OCI-LY3 (cell line): Measurements from ENCODE around the gene GDF3.
"Not testable (repeated sequence)": the region's sequence is repeated elsewhere in the genome, so short reads cannot be mapped to it uniquely, and the experiment has no call there.

Experiments used
- H2AFZ ChIP-seq: fragments of 200-600, 300-600 bp; shearing (Covaris generic); 2 replicates; pipeline ENCODE4 v1.6.0; 2014; ENCODE audit warnings: antibody characterized with exemption, low read depth, low read length
- H3K27ac ChIP-seq: fragments of 200-600, 300-600 bp; sonication (generic); 2 replicates; pipeline ENCODE4 v1.5.1; 2014; ENCODE audit warnings: mild to moderate bottlenecking, low read length, moderate library complexity, mixed read lengths
- H3K27me3 ChIP-seq: fragments of 200-600, 300-600 bp; sonication (generic); 2 replicates; pipeline ENCODE4 v1.6.1; 2014; ENCODE audit warnings: low read depth, low read length, mixed read lengths
- H3K36me3 ChIP-seq: fragments of 200-600, 300-600 bp; sonication (generic); replicated peaks from 2 replicates; pipeline ENCODE3; 2014; ENCODE audit warnings: low read depth, low read length, mixed read lengths
- H3K4me1 ChIP-seq: fragments of 300-600, 200-600 bp; sonication (generic); 2 replicates; pipeline ENCODE4 v1.6.1; 2014; ENCODE audit warnings: low read length, mixed read lengths
- H3K4me2 ChIP-seq: fragments of 200-600, 300-600 bp; sonication (generic); 2 replicates; pipeline ENCODE4 v1.6.1; 2014; ENCODE audit warnings: low read length, mixed read lengths
- H3K4me3 ChIP-seq: fragments of 300-600, 200-600 bp; sonication (generic); 2 replicates; pipeline ENCODE4 v1.5.1; 2014; ENCODE audit warnings: antibody characterized with exemption, mild to moderate bottlenecking, low read length, moderate library complexity
- H3K79me2 ChIP-seq: fragments of 300-600, 200-600 bp; shearing (Covaris generic); 2 replicates; pipeline ENCODE4 v1.6.1; 2014; ENCODE audit warnings: mild to moderate bottlenecking, low read length, mixed read lengths
- H3K9ac ChIP-seq: fragments of 300-600, 200-600 bp; shearing (Covaris generic); 2 replicates; pipeline ENCODE4 v1.6.0; 2014; ENCODE audit warnings: mild to moderate bottlenecking, low read length, moderate library complexity
- H3K9me3 ChIP-seq: fragments of 200-600, 300-600 bp; shearing (Covaris generic); 2 replicates; pipeline ENCODE4 v1.6.1; 2014; ENCODE audit warnings: low read length, mixed read lengths; ENCODE audit not compliant: insufficient read depth
- H4K20me1 ChIP-seq: fragments of 200-600, 300-600 bp; sonication (generic); 2 replicates; pipeline ENCODE4 v1.6.1; 2016; ENCODE audit warnings: low read length, mixed read lengths; ENCODE audit not compliant: insufficient read depth
- EZH2phosphoT487 ChIP-seq: fragments of 200-600 bp; shearing (Covaris generic); IDR thresholded peaks from 2 replicates; pipeline ENCODE4 v1.6.1; 2018; ENCODE audit warnings: antibody characterized with exemption, mixed run types, low read depth
- TF ChIP-seq, protein P1 (sequence below): fragments of 200-600, 300-600 bp; sonication (generic); IDR thresholded peaks from 2 replicates; pipeline ENCODE4 v1.5.1; 2014; ENCODE audit warnings: antibody characterized with exemption, low read length, low read depth

GDF3 gene

DNA sequence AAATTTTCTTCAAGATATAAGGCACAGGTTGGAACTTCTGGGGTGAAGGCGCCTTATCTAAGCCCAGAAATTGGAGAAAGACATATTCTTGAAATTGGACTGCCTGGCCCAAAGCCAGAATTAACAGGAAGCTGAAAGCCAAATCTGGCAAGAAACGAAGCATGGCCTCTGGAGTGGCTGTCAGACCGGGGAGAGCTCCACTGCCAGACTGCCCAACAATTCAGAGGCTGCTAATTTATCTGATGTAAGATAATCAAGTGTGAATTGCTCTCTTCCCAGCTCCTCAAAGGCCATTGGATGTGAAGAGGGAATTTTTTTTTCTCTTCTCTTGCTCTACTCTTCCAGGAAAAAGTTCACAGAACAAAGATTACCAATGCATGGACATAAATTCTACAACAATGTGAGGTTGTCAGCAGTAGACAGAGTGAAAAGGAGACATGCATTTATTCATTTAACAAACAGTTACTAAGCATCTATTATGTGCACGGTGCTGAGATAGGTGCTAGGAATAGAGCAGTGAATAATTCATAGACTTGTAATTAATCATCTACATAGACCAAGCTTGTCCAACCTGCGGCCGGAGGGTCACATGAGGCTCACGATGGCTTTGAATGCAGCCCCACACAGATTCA, at the start of gene GDF3:
TSS of gene GDF3 (minus strand) at position 210 of the 632 bp plus-strand sequence. CDS start at position 163, 47 bp downstream.
- no peak within 1 kb of the TSS for H3K9ac ChIP-seq
- no peak within 1 kb of the TSS for H3K4me2 ChIP-seq
- peaks cover 5% of the 10 kb centered on the region; the same call in 1 of the 2 replicates for H3K4me1 ChIP-seq
- H3K4me3 ChIP-seq = no peak within 1 kb of the TSS
- no peaks in the 10 kb centered on the region for H3K9me3 ChIP-seq
- no peak within 1 kb of the TSS for H3K27ac ChIP-seq
- TF ChIP-seq EZH2phosphoT487 = no peak
- TF ChIP-seq, protein P1, sequence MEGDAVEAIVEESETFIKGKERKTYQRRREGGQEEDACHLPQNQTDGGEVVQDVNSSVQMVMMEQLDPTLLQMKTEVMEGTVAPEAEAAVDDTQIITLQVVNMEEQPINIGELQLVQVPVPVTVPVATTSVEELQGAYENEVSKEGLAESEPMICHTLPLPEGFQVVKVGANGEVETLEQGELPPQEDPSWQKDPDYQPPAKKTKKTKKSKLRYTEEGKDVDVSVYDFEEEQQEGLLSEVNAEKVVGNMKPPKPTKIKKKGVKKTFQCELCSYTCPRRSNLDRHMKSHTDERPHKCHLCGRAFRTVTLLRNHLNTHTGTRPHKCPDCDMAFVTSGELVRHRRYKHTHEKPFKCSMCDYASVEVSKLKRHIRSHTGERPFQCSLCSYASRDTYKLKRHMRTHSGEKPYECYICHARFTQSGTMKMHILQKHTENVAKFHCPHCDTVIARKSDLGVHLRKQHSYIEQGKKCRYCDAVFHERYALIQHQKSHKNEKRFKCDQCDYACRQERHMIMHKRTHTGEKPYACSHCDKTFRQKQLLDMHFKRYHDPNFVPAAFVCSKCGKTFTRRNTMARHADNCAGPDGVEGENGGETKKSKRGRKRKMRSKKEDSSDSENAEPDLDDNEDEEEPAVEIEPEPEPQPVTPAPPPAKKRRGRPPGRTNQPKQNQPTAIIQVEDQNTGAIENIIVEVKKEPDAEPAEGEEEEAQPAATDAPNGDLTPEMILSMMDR = no peak
- H3K36me3 ChIP-seq = no peaks in the 10 kb centered on the region
- no peaks in the 10 kb centered on the region for H3K27me3 ChIP-seq
- H2AFZ ChIP-seq = no peak within 1 kb of the TSS
- no peaks in the 10 kb centered on the region for H4K20me1 ChIP-seq
- no peaks in the 10 kb centered on the region for H3K79me2 ChIP-seq

DNA sequence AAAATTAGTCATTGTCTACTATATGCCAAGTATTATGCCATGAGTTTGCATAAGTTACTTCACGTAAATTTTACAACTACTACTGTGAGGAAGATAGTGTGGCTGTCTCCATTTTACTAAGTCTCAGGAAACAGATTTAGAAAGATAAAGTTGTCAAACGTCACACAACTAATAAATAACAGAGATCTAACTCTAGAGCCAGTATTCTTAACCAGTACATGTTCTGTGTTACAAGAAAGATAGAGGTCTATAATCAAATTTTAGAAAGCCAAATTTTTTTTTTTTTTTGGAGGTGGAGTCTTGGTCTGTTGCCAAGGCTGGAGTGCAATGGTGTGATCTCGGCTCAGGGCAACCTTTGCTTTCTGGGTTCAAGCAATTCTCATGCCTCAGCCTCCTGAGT, 37.4 kb upstream of the GDF3 start:
- Histone ChIP-seq H3K27me3 (no peaks in the 10 kb centered on the region), H2AFZ (no peak overlapping the region), H3K9me3 (no peaks in the 10 kb centered on the region), H3K4me3 (no peak overlapping the region), H3K4me2 (no peak overlapping the region), H3K27ac (no peak overlapping the region), H4K20me1 (no peaks in the 10 kb centered on the region), H3K79me2 (no peaks in the 10 kb centered on the region), H3K4me1 (peaks cover 7% of the 10 kb centered on the region; the same call in 1 of the 2 replicates), H3K9ac (no peak overlapping the region), H3K36me3 (no peaks in the 10 kb centered on the region)
- TF ChIP-seq, protein P1 = no peak
- no peak for TF ChIP-seq EZH2phosphoT487

DNA sequence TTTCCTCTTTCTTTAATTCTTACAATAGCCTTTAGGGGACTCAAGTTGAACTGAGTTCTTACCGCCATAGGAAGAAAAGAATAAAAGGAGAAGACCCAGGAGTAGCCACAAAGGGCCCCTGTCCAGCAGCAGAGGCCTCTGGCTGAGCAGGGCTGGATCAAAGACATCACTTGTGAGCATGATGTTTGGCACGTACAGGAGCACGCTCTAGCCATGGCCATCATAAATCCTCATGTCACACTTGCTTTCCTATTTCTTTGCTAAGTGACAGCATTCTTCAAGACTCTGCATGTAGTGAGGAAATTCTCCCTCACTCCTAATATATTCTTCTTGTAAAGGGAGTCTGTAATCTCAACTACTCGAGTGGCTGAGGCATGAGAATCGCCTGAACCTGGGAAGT, 35.9 kb upstream of the GDF3 start:
- TF ChIP-seq, protein P1 = no peak
- no peak for TF ChIP-seq EZH2phosphoT487
- no peaks in the 10 kb centered on the region for H3K79me2 ChIP-seq
- no peak overlapping the region for H3K4me2 ChIP-seq
- H3K4me3 ChIP-seq = no peak overlapping the region
- H4K20me1 ChIP-seq = no peaks in the 10 kb centered on the region
- H3K4me1 ChIP-seq = peaks cover 7% of the 10 kb centered on the region; the same call in 1 of the 2 replicates
- no peaks in the 10 kb centered on the region for H3K36me3 ChIP-seq
- no peaks in the 10 kb centered on the region for H3K27me3 ChIP-seq
- H3K9ac ChIP-seq = no peak overlapping the region
- H3K27ac ChIP-seq = no peak overlapping the region
- no peaks in the 10 kb centered on the region for H3K9me3 ChIP-seq
- no peak overlapping the region for H2AFZ ChIP-seq

DNA sequence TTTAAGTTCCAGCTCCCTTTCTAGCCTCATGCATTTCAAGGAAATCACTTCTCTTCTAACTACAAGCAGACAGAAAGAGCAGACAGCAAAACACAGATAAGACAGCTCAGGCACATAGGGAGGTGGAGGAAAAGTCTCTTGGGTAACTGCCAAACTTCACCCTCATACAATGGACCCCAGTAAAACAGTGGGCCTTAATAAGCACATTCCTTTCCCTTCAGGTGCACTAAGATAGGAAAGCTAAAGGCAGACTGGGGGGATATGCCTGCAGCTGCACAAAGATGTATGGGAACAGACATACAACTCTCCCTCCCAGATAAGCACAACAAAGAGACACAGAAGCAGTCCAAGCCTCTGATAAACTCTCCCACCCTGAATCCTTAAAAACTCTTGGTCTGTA, 35.4 kb upstream of the GDF3 start:
- not testable (repeated sequence) for H3K9ac ChIP-seq, H3K4me3 ChIP-seq, H3K9me3 ChIP-seq, H3K79me2 ChIP-seq, H2AFZ ChIP-seq, H3K36me3 ChIP-seq, H3K27ac ChIP-seq, H3K4me2 ChIP-seq, H3K27me3 ChIP-seq, H3K4me1 ChIP-seq, H4K20me1 ChIP-seq
